Transverse colon (tissue), 4 donors: ENCODE measurements around the gene ADSL. TPM values are rescaled to one million over a fixed set of nuclear protein-coding genes. Genes with fewer than 3 reads are reported as not detected.

ENCODE experiments used
- DNase-seq: peaks from one replicate; pipeline ENCODE4 v3.0.0-alpha.2; 2019
- H3K27ac ChIP-seq, 4 donors: fragments of 200-600 bp; sonication (generic); 2 replicates each; pipeline ENCODE4 v1.5.1; 2016 to 2018; ENCODE audit warnings: inconsistent platforms in 4 of 4
- H3K27me3 ChIP-seq: fragments of 200-600 bp; sonication (generic); 2 replicates; pipeline ENCODE4 v1.5.1; 2017; ENCODE audit warnings: inconsistent platforms
- H3K36me3 ChIP-seq, 4 donors: fragments of 200-600 bp; sonication (generic); 2 replicates each; pipeline ENCODE4 v1.5.1; 2017 to 2019; ENCODE audit warnings: inconsistent platforms in 4 of 4
- H3K4me1 ChIP-seq, 4 donors: fragments of 200-600 bp; sonication (generic); 2 replicates each; pipeline ENCODE4 v1.5.1; 2017 to 2020; ENCODE audit warnings: inconsistent platforms in 4 of 4
- H3K4me3 ChIP-seq, 4 donors: fragments of 200-600 bp; sonication (generic); 1 replicate in 1 of 4; 2 replicates in 3 of 4; pipeline versions ENCODE4 v1.5.1 to v1.6.1; 2017 to 2019; ENCODE audit warnings: inconsistent platforms in 4 of 4
- H3K9me3 ChIP-seq, 2 donors: fragments of 200-600 bp; sonication (generic); 2 replicates each; pipeline ENCODE4 v1.5.1; 2017 to 2019; ENCODE audit warnings: inconsistent platforms in 2 of 2
- CTCF ChIP-seq, 5 experiments: fragments of 200-600 bp in 3 of 5; fragments of 450-650 bp in 2 of 5; sonication (generic) in 3 of 5; IDR thresholded peaks; 1 replicate in 2 of 5; 2 replicates in 3 of 5; pipeline ENCODE4 v1.5.1; 2016 to 2017; ENCODE audit warnings: antibody characterized with exemption in 5 of 5, inconsistent platforms in 3 of 5, mild to moderate bottlenecking in 2 of 5, moderate library complexity in 1 of 5
- EP300 ChIP-seq: sonication (generic); formaldehyde crosslinking; IDR thresholded peaks from one replicate; pipeline ENCODE4 v1.6.1; 2017; ENCODE audit warnings: antibody characterized with exemption, low read depth
- POLR2A ChIP-seq: fragments of 450-650 bp; IDR thresholded peaks from one replicate; pipeline ENCODE4 v1.6.1; 2016; ENCODE audit warnings: antibody characterized with exemption, mild to moderate bottlenecking, moderate library complexity
- POLR2AphosphoS5 ChIP-seq, 3 donors: sonication (generic); formaldehyde crosslinking; IDR thresholded peaks; one replicate each; pipeline ENCODE4 v1.6.1; 2016; ENCODE audit warnings: antibody characterized with exemption in 3 of 3
- WGBS, 2 donors: methylation state at CpG; one replicate each; pipeline ENCODE4 v1.1.5; 2018; ENCODE audit warnings: low coverage in 1 of 2; 5-methylcytosine and 5-hydroxymethylcytosine counted together
- in situ Hi-C, 4 donors: fragments of 200-750 bp; cut with MboI; loops; one replicate each; pipeline versions ENCODE4 v1.15.0 to v1.15.1; 2017; ENCODE audit warnings: low sequenced_read_pairs in 3 of 4, low pct_ligation_motif_present in 1 of 4, low pct_unique_long_range_greater_than_20kb in 1 of 4
- intact Hi-C: fragments of 100-400 bp; cut with DNase I; formaldehyde crosslinking; loops from one replicate; pipeline ENCODE4 v1.15.1; 2023; ENCODE audit warnings: low total_unique reads
- total RNA-seq, 4 donors: library from RNA; depleted of rRNA; stranded (reverse); fragments of >200 nt; gene quantifications; one replicate each; pipeline ENCODE4 v1.1.0, GENCODE V29; 2016

The ADSL gene
- total RNA-seq, 4 donors from 2014 or later, result 13.5 to 70.7 (median 41.8) TPM

- WGBS, 2 donors, result 90% methylated on average over 1 of the region's 1 CpG; no CpG with 5 or more reads in 1 of the 2 donors
- intact Hi-C loops (no loop called here), in situ Hi-C loops (no loop called here)
- H3K9me3 ChIP-seq, result no peaks in the 10 kb centered on the region
- H3K4me3 ChIP-seq, result no peak overlapping the region
- H3K36me3 ChIP-seq, result peaks cover 0 to 41% (median 13%) of the 10 kb centered on the region in 4 donors
- TF ChIP-seq EP300, result no peak
- TF ChIP-seq POLR2AphosphoS5 (IDR thresholded peaks at IDR 0.05), result no peak
- TF ChIP-seq POLR2A, result no peak
- no peaks in the 10 kb centered on the region for H3K4me1 ChIP-seq
- no peak for DNase-seq
- H3K27me3 ChIP-seq, result no peaks in the 10 kb centered on the region
- H3K27ac ChIP-seq, result no peak overlapping the region
Measured at GRCh38 chr22:40421941-40422340, 75.6 kb downstream of the ADSL start.

- peaks cover 0 to 39% (median 13%) of the 10 kb centered on the region in 4 donors for H3K36me3 ChIP-seq
Measured at GRCh38 chr22:40422558-40423309, 76.4 kb downstream of the ADSL start.

GRCh38 chr22:40423310-40423688 is 77.0 kb downstream of the ADSL start:
- TF ChIP-seq CTCF (IDR thresholded peaks at IDR 0.05), result no peak
- no peak for TF ChIP-seq POLR2AphosphoS5 (IDR thresholded peaks at IDR 0.05)
- no peak for TF ChIP-seq EP300
- TF ChIP-seq POLR2A, result no peak
- no peak for DNase-seq
- Histone ChIP-seq H3K27ac (no peak overlapping the region), H3K27me3 (no peaks in the 10 kb centered on the region), H3K4me1 (no peaks in the 10 kb centered on the region), H3K9me3 (no peaks in the 10 kb centered on the region), H3K4me3 (no peak overlapping the region), H3K36me3 (peaks cover 0 to 37% (median 15%) of the 10 kb centered on the region in 4 donors)
- intact Hi-C loops, result no loop called here
- in situ Hi-C loops, result no loop called here
- WGBS, 2 donors, result 77 to 87% methylated on average over 3 to 5 of the region's 5 CpGs

More at GRCh38 chr22:40422558-40423309, 76.4 kb downstream of the ADSL start:
- Histone ChIP-seq H3K9me3 (no peaks in the 10 kb centered on the region), H3K27me3 (no peaks in the 10 kb centered on the region), H3K4me3 (no peak overlapping the region), H3K27ac (no peak overlapping the region), H3K4me1 (no peaks in the 10 kb centered on the region)
- intact Hi-C loops (no loop called here), in situ Hi-C loops (no loop called here)
- TF ChIP-seq POLR2AphosphoS5 (IDR thresholded peaks at IDR 0.05) (no peak), POLR2A (no peak), CTCF (IDR thresholded peaks at IDR 0.05) (no peak), EP300 (no peak)
- WGBS, 2 donors, result 94 to 100% methylated on average over 1 to 9 of the region's 9 CpGs
- no peak for DNase-seq

GRCh38 chr22:40423882-40424640 is 77.8 kb downstream of the ADSL start:
- Histone ChIP-seq H3K27me3 (no peaks in the 10 kb centered on the region), H3K36me3 (peaks cover 0 to 37% (median 18%) of the 10 kb centered on the region in 4 donors), H3K4me1 (no peaks in the 10 kb centered on the region), H3K4me3 (no peak overlapping the region), H3K27ac (no peak overlapping the region), H3K9me3 (no peaks in the 10 kb centered on the region)
- WGBS, 2 donors, result 94% methylated on average over 15 of the region's 17 CpGs; no CpG with 5 or more reads in 1 of the 2 donors
- in situ Hi-C loops (no loop called here), intact Hi-C loops (no loop called here)
- TF ChIP-seq POLR2A (no peak), CTCF (IDR thresholded peaks at IDR 0.05) (no peak), EP300 (no peak), POLR2AphosphoS5 (IDR thresholded peaks at IDR 0.05) (no peak)
- DNase-seq, result no peak
